HG03571 (cell line): ENCODE measurements around the gene EMD.
"Not testable (repeated sequence)": the region's sequence is repeated elsewhere in the genome, so short reads cannot be mapped to it uniquely, and the experiment has no call there.

Experiments used
- ATAC-seq: cut with Tn5 transposase; IDR thresholded peaks from one replicate; pipeline ENCODE4 v1.9.1; 2021; ENCODE audit not compliant: unreplicated experiment

EMD gene

DNA sequence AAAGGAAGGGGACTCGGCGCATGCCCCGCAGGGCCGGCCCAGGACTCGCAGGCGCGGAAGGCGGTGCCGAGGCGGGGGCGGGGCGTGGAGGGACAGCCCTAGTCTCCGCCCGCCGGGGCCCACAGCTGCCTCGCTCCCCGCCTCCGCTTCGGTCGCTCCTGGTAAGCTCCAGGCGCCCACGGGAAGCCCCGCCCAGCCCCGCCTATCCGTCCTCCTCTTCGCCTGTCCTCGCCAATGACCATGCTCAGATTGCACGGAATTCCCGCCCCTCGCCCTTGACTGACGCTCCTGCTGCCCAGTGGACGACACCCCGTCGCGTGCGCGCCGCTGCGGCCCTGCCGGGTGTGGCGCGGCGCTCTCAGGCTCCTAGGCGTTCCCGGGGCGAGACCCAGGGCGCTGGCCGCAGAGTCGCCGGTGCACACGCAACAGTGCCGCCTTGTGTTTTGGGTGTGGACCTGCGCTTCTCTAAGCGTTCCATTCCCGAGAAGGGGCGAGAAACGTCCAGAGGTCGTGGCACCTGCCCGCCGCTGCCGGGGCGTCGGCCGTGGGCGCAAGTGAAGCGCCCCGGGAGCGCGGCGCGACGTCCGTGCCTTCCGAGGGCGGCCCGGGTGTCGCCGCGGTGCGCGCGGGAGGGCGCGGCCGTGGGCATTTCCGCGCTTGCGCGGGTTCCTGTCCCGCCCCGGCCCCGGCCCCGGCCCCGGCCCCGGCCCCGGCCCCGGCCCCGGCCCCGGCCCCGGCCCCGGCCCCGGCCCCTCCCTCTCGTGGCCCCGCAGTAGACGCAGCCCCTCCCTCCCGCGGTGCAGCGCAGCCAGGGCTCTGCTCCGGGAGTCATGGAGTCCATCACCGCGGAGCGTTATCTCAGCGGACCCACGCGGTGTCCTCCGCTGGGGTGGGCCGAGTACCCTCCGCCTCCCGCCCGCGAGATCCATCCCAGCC, 11.0 kb downstream of the EMD start:
- peak; percentile 70 for ATAC-seq

DNA sequence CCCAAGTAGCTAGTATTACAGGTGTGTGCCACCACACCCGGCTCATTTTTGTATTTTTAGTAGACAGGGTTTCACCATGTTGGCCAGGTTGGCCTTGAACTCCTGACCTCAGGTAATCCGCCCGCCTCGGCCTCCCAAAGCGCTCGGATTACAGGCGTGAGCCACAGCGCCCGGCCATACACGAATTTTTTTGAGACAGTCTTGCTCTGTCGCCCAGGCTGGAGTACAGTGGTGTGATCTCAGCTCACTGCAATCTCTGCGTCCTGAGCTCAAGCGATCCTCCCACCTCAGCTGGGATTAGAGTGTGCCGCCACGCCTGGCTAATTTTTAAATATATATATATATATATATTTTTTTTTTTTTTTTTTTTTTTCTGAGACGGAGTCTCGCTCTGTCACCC, 17.3 kb downstream of the EMD start:
- ATAC-seq: not testable (repeated sequence)

DNA sequence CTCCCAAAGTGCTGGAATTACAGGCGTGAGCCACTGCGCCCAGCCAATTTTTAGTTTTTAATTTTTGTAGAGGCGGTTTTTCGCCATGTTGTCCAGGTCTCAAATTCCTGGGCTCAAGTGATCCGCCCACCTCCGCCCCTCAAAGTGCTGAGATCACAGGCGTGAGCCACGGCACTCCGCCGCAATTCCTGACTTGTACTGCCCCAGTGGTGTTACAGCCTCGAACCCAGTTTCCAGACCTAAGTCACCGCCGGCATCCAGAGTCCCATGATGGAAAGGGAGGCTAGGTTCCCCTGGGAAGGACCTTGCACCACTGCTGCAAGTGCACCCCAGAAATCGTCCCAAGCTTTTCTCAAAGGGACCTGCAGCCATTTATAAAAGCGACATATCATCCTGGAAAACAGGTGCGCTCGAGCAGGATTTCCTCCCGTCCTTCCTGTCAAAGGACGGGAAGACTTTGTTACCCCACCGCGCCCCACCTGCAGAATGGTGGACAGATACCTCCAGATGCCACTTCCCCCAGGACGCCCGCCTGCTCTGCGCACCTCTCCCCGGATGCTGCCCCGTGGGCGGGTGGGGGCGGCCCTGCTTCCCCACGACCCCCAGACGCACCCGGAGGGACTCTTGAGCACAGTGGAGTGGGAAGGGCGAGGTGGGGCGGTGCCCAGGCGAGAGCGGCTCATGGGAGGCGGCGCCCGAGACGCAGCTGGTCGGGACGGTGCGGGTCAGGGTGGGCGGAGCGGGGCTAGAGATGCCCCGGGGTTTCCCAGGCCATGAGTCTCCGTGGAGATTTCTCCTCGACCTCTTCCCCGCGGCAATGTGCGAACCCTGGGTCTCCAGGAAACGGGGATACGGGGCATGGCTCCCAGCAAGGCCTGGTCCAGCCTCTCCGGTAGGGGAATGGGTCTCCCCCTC, 18.1 kb downstream of the EMD start:
- peak; percentile 36 for ATAC-seq

DNA sequence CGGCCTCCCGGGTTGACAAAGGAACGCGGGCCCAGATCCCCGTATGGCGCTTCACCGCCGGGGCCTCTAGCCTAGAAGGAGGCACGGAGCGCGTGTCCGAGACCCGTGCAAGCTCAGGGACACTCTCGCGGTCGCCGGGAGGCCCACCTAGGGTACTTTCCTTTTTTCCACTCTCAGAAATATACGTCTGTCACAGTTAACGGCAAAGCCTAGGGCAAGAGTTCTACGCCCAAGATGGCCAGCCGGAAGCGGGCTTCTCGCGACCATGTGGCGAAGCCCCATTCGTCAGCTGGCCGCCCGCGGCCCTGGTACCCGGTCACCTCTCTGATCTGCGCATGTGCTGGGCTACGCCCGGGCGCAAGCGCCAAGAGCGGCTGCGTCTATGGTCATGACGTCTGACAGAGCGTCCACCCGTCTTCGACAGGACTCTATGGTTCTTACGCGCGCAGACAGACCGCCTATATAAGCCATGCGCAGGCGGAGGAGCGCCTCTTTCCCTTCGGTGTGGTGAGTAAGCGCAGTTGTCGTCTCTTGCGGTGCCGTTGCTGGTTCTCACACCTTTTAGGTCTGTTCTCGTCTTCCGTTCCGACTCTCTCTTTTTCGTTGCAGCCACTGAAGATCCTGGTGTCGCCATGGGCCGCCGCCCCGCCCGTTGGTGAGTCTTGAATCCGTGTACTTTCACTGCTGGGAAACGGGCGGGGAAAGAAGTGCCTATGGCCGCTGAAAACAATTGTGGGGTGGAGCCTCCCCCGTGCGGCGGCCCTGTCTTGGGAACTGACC, 19.0 kb downstream of the EMD start, which contains the start of gene RPL10:
RPL10 (plus strand) TSS at position 490 of the 780 bp plus-strand sequence; CDS start at position 633, 143 bp downstream.
- peak; percentile 72 for ATAC-seq

DNA sequence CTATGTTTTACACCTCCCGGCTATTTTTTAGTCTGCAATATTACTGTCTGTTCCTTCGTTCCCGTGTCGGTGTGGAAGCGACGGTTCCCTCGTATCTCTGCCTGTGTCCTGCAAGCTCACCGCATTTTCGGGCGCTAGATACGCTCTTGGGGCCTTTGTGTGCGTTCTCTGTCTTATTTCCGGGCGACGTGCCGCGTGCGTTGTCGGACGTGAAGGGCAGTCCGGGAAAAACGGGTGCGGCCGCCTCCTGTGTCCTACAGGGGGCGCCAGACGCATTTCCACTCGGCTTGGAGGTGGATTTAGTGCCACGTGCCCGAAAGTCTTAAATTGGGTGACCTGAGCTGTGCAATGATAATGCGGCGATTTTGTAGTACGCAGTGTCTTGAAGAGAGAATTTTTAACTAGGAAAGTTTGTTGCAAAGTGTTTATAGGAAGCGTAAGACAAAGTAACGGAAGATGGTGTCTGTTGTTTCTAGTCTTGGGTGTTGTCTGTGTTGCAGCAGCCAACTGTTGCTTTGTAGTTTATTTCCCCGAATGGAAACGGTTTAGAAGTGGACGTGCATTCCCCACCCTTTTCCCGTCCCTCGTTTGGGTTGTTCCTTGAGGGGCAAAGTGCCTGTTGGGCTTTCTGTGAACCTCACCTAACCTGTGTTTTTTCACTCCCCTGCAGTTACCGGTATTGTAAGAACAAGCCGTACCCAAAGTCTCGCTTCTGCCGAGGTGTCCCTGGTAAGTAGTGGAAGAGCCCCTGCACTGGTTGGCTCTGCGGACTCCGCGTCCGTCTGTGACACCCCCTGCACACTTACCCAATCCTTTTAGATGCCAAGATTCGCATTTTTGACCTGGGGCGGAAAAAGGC, 19.8 kb downstream of the EMD start:
- ATAC-seq: no peak

DNA sequence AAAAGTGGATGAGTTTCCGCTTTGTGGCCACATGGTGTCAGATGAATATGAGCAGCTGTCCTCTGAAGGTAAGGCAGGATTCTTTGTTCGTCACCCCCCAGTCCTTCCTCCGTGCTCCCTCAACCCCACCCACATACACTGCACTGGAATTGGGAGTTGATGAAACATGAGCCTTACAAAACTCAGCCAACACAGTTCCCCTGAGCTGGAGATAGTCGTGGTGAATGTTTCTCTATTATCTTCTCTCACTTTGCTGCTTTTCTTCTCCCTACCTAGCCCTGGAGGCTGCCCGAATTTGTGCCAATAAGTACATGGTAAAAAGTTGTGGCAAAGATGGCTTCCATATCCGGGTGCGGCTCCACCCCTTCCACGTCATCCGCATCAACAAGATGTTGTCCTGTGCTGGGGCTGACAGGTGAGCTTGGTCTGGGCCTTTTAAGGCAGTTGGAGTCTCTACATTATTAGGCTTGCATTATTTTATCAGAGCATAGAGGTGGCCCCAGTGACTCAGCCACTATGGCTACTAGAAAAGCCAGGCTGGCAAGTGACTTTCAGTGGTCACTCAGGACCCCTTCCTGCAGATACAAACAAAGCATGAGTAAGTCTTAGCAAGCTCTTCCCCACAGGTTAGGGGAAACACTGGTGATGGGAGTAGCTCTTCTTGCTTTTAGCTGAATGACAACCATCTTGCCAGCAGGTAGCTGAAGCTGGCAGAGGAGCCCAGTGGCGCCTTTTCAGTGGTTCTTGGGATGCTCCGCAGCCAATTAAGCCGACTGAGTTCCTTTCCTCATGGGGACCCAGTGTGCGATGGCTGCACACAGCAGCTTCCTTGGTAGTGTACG, 20.7 kb downstream of the EMD start:
- no peak for ATAC-seq

DNA sequence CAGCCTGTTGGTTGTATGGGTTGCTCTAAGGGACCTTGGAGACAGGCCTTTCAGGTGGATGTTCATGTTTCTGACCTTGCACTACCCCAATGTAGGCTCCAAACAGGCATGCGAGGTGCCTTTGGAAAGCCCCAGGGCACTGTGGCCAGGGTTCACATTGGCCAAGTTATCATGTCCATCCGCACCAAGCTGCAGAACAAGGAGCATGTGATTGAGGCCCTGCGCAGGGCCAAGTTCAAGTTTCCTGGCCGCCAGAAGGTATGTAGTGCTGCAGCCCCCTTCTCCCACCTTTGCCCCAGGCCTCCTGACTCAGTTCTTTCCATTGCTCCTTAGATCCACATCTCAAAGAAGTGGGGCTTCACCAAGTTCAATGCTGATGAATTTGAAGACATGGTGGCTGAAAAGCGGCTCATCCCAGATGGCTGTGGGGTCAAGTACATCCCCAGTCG, 21.3 kb downstream of the EMD start:
- ATAC-seq: not testable (repeated sequence)

DNA sequence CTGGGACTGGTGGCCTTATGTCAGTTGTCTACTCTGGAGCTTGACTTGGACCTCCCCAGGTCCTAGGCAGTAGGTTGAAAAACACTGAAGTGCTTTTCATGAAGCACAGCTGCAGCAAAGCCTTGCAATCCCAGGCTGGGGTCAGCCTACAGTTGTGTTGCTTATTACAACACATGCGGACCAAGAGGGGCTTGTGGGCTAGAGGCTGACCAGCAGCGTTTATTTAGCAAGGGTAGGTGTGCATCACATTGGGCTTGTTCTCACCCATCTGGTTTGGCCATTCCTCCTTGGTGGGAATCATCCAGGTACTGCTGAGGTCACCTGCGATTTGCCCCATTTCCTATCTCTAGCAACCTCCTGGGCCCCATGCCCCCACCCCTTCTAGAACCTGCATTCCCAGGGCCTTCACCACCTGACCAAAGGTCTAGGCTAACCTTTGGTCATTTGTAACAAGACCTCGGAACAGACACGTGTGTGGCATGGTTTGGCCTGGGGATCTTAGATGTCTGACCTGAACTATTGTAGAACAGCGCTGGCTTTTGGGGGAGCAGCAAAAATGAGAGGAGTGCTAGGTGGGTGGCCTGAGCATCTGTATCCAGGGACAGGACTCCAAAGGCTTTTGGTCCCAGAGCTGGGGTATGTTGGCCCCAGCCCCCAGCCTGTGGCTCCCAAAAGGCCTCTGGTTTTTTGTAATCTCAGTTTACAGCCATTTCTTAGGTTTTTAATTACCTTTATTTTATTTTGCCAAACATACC, 22.1 kb downstream of the EMD start:
- ATAC-seq: no peak

DNA sequence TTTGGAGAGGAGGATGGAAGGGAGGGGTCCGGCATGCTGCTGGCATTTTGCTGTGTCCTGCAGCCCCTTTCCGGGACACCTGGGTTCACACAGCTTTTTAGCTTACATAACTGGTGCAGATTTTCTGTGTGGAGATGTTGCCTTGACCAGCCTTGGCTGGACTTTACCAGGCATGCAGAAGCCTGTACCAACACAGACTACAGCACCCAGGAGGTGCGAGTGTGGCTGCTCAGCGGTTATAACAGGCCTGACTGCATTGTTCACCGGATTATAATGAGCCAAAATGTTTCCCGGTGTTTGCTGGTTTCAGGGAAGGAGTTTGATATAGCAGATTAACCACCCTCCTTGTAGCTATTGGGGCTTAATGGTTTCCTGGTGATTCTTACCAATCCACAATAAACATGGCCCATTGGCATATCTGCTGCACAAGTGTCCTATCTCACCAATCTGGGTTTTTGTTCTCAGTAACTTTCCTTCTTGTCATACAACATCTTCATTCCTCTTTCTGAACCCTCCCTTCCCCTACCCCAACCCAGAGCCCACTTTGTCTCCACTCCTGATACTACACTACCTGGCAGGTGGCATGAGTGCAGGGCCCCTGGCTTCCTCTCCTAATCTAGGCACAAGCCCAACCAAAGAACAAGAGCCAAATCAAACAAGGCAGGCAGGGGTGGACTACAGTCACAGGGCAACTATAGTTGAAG, 23.0 kb downstream of the EMD start:
- ATAC-seq: no peak

DNA sequence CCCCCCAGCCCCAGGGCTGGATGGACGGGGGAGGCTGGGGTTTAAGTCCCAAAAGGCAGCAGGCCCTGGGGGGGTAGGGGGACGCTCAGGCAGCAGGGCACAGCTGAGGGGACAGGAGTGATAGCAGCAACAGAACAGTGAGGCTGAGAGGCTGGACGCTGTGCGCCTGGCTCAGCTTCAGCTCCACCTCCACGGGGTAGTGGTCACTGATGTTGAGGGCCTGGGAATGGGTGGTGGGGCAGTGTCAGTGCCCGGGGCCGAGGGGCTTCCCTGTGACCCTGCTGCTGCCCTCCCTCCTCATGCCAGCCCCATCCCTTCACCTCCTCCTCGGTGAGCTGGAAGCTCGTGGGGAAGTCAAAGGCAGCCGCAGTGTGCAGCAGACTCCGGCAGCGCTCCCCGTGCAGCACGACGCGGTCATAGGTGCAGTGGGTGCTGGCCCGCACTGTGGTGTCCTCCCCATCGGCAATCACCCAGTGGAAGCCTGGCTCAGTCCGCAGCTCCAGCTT, 23.6 kb downstream of the EMD start:
- no peak for ATAC-seq

DNA sequence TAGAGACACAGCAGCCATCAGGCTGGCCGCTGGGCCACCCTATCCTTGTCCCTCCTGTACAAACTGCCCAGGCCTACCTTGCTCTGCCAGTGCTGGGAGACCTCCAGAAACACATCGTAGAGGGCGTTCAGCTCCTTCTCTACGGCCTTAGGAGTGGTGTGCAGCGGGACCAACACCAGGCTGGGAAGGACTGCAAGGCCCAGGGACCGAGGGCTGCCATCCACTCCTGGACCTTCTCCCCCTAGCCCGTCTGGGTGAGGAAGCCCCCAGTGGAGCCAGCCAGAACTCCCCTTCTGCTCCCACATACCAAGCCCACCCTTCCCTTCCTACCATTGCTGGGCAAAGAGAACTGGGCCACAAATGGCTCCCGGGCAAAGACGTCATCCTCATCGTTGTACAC, 24.1 kb downstream of the EMD start:
- no peak for ATAC-seq

DNA sequence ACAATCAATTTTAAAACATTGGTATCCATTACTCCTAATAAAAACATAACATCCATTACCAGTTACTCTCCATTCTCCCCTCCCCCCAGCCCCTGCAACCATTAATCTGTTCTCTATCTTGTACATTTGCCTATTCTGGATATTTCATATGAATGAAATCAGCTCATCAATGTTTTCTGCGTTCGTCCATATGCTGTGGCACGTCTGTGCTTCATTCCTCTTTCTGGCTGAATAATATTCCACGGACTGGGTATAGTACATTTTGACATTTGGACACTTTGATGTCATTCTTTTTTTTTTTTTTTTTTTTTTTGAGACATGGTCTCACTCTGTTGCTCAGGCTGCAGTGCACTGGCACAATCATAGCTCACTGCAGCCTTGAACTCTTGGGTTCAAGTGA, 24.8 kb downstream of the EMD start:
- no peak for ATAC-seq

DNA sequence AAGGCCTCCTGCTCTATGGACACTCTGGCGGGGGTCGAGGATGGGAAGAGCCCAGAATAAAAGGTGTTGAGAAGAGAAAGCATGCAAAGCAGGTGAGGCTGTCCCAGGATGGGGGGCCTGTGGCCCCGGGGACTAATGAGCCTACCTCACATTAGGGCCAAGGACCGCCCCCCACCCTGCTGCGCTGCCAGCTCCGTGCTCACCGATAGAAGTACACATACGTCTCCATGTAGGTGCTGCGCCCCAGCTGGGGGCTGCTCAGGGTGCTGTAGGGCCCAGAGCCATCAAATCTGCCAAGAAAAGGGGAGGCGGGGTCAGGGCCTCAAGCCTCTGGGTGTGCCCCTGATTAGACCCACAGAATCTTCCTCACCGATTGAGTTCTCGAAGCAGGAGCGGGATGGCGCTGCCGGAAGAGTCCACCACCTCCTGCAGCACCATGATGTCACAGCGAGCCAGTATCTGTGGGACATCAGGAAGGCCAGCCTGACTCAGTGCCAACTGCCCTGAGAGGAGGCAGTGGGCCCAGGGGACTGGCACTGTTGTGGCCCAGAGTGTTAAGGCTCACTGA, 25.6 kb downstream of the EMD start:
- no peak for ATAC-seq

DNA sequence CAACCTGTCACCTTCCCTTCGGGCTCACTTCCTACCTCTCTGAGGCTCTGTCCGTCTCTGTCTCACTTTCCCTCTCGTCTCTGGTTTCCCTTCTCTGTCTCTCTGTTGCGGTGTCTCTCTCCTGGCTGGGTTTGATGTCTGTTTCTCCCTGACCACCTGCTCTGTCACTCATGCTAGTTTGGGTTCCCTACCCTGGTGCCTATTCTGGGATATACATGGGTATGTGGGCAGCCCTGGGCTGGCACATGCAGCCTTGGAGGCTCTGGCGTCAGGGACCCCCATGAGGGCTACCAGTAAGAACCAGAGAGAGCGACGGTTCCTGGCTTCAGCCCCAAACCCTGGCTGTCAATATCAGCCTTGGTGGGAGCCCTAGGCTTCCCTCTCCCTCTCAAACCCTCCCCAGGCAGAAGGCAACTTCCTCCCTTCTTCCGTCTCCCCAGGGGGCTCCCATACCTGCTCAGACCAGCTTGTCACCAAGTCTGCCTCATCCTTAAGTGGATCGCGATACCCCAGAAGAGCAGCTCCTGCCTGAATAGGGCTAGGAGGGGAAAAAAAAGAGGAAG, 29.6 kb downstream of the EMD start:
- no peak for ATAC-seq

DNA sequence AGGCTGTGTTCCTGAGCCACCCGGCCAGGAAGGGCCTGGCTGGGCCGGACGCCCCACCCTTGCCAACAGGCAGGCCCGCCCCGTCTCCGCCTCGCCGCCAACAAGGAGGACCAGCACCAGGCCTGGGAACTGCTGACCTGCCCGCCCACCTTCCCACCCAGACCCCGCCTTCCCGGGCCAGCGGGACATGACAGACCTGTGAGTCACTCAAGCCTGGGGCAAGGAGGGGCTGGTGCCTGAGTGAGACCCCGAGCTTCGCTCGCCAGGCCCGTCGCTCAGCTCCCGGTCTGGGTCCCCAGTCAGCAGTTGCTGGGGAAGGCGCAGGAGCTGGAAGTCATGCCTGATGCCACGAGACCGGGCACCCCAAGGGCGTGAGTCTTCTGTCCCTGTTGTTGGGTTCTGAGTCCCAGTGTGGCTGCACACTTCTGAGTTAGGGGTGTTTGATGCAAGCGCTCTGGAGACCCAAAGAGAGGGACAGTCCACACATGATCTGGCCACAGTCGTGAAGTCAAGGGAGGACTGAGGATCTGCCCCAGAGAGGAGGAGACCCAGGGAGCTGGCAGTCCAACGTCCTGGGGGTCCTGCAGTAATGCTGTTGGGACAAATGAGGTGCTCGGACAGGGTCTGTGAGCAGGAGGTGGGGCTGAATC, 30.3 kb downstream of the EMD start, which contains the start of gene DNASE1L1:
DNASE1L1 (minus strand) TSS at position 33 of the 650 bp plus-strand sequence. CDS start 3,686 bp downstream, outside the sequence.
- no peak for ATAC-seq

DNA sequence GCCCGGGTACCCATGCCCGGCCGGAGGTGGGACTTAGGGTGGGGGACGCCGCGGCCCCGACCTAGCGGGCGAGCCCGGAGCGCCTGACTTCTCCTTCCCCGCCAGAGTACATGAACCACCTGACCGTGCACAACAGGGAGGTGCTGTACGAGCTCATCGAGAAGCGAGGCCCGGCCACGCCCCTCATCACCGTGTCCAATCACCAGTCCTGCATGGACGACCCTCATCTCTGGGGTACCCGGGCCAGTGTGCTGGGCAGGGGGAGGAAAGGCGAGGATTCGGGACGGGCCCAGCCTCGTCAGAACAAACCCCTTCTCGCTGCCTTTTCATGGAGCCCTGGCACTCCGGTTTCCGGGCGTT, 32.9 kb downstream of the EMD start:
- ATAC-seq: peak; percentile 60
